ENCODE results near the gene JMY. TPM values are rescaled to one million over a fixed set of nuclear protein-coding genes. Genes with fewer than 3 reads are reported as not detected.

JMY gene
- 12.5 and 13.0 TPM in 2 replicates for total RNA-seq

- TF ChIP-seq, protein P1, sequence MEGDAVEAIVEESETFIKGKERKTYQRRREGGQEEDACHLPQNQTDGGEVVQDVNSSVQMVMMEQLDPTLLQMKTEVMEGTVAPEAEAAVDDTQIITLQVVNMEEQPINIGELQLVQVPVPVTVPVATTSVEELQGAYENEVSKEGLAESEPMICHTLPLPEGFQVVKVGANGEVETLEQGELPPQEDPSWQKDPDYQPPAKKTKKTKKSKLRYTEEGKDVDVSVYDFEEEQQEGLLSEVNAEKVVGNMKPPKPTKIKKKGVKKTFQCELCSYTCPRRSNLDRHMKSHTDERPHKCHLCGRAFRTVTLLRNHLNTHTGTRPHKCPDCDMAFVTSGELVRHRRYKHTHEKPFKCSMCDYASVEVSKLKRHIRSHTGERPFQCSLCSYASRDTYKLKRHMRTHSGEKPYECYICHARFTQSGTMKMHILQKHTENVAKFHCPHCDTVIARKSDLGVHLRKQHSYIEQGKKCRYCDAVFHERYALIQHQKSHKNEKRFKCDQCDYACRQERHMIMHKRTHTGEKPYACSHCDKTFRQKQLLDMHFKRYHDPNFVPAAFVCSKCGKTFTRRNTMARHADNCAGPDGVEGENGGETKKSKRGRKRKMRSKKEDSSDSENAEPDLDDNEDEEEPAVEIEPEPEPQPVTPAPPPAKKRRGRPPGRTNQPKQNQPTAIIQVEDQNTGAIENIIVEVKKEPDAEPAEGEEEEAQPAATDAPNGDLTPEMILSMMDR (IDR thresholded peaks at IDR 0.05; ENCODE audit: insufficient read depth, low read length, poor library complexity, severe bottlenecking), result no peak
- Histone ChIP-seq H3K27me3 (ENCODE audit: control insufficient read depth, insufficient read depth, low read length) (no peaks in the 10 kb centered on the region), H3K36me3 (ENCODE audit: control insufficient read depth, insufficient read depth, low read length) (no peaks in the 10 kb centered on the region), H3K4me3 (ENCODE audit: low read depth, low read length) (peak within 1 kb of the TSS; percentile 88)
- no peak for DNase-seq (ENCODE audit: low read depth)
These were observed at the start of gene JMY for GRCh38 chr5:79235634-79236361. TSS of gene JMY (plus strand) at chr5:79236131. CDS start at chr5:79236651, 520 bp downstream.

DNA sequence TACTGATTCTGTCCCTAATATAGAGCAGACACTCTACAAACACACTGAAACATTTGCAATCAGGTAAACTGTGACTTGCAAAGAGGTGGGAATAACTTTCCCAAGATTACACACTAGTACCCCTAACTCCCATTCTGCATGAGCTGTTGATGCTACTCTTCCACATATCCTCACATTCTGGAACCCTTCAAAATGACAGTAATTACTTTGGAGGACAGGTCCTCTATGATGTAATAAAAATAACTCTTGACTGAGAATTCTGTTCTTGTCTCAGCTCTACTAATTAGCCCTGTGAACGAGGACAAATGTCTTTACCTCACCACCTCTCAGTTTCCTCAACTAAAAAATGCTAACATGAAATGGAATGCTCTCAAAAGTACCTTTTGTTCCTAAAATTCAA is 49.5 kb upstream of the JMY start:
- TF ChIP-seq, protein P1 (IDR thresholded peaks at IDR 0.05; ENCODE audit: insufficient read depth, low read length, poor library complexity, severe bottlenecking), result no peak
- no peak overlapping the region for H3K4me3 ChIP-seq (ENCODE audit: low read depth, low read length)
- DNase-seq (ENCODE audit: low read depth), result no peak
- H3K27me3 ChIP-seq (ENCODE audit: control insufficient read depth, insufficient read depth, low read length), result no peaks in the 10 kb centered on the region
- H3K36me3 ChIP-seq (ENCODE audit: control insufficient read depth, insufficient read depth, low read length), result no peaks in the 10 kb centered on the region

GRCh38 chr5:79189439-79190234 is 46.3 kb upstream of the JMY start:
- H3K27me3 ChIP-seq (ENCODE audit: control insufficient read depth, insufficient read depth, low read length), result no peaks in the 10 kb centered on the region
- no peaks in the 10 kb centered on the region for H3K36me3 ChIP-seq (ENCODE audit: control insufficient read depth, insufficient read depth, low read length)
- H3K4me3 ChIP-seq (ENCODE audit: low read depth, low read length), result no peak overlapping the region
- TF ChIP-seq, protein P1 (IDR thresholded peaks at IDR 0.05; ENCODE audit: insufficient read depth, low read length, poor library complexity, severe bottlenecking), result no peak
- no peak for DNase-seq (ENCODE audit: low read depth)

GRCh38 chr5:79190235-79190529 is 45.7 kb upstream of the JMY start:
- DNase-seq (ENCODE audit: low read depth), result no peak
- Histone ChIP-seq H3K4me3 (ENCODE audit: low read depth, low read length) (no peak overlapping the region), H3K27me3 (ENCODE audit: control insufficient read depth, insufficient read depth, low read length) (no peaks in the 10 kb centered on the region), H3K36me3 (ENCODE audit: control insufficient read depth, insufficient read depth, low read length) (no peaks in the 10 kb centered on the region)
- TF ChIP-seq, protein P1 (IDR thresholded peaks at IDR 0.05; ENCODE audit: insufficient read depth, low read length, poor library complexity, severe bottlenecking), result no peak

DNA sequence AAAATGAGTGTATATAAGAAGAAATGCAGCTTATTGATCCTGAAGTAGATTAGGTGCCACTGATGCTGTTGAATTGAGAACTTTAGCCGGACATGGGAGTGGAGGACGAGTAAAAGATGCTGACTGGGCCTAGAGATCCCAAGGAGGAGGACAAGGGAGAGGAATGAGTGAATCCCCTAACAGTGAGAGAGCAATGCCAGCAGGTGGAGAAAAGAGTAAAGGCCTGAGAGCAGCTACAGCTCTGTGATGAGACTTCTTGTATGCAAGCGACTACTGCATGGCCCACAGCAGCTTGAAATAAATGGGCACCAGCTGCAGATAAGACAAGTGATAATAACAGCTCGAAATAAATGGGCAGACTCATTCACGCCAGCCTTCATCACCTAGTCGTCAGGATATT is 44.5 kb upstream of the JMY start:
- Histone ChIP-seq H3K27me3 (ENCODE audit: control insufficient read depth, insufficient read depth, low read length) (no peaks in the 10 kb centered on the region), H3K4me3 (ENCODE audit: low read depth, low read length) (no peak overlapping the region), H3K36me3 (ENCODE audit: control insufficient read depth, insufficient read depth, low read length) (no peaks in the 10 kb centered on the region)
- TF ChIP-seq, protein P1 (IDR thresholded peaks at IDR 0.05; ENCODE audit: insufficient read depth, low read length, poor library complexity, severe bottlenecking), result no peak
- DNase-seq (ENCODE audit: low read depth), result no peak

Data from kidney epithelial cell (primary cell).